ENCODE measurements around the gene GAB2. TPM values are rescaled to one million over a fixed set of nuclear protein-coding genes. Genes with fewer than 3 reads are reported as not detected.

The GAB2 gene
- polyA plus RNA-seq, 2 of the 4 experiments (the other 2 are of a cell fraction): 2.8 to 4.7 TPM

GRCh38 chr11:78402847-78403246 is 14.8 kb downstream of the GAB2 start:
- Histone ChIP-seq H3K4me2 (no peak overlapping the region), H3K4me3 (no peak overlapping the region), H3K4me1 (no peaks in the 10 kb centered on the region), H3K27ac (no peak overlapping the region), H3K9me3 (no peaks in the 10 kb centered on the region)
- no peak for DNase-seq (ENCODE audit: low read depth in 1 of 2, low spot score in 1 of 2)
- ATAC-seq: no peak
- no peak for FAIRE-seq
- POLR2A ChIA-PET: no interaction called here
- CTCF ChIA-PET: interaction anchor here (0.6 to 1.8 kb wide), 4 partner anchors 10 to 311 kb away, joined by 3 to 7 read pairs (median 6); no protein-coding TSS in a partner anchor
- 92% methylated on average over 3 of the region's 3 CpGs for WGBS (ENCODE audit: missing lambda C conversion rate)
- TF ChIP-seq KDM5A (IDR thresholded peaks at IDR 0.05) (no peak), ZFP36 (IDR thresholded peaks at IDR 0.05; ENCODE audit: borderline replicate concordance, partially characterized antibody) (no peak), MAZ (IDR thresholded peaks at IDR 0.05; ENCODE audit: borderline replicate concordance, low read depth, low read length) (no peak), EHMT2 (IDR thresholded peaks at IDR 0.05; ENCODE audit: low read depth) (no peak), BHLHE40 (IDR thresholded peaks at IDR 0.05; ENCODE audit: low read depth, low read length) (no peak), EP300 (IDR thresholded peaks at IDR 0.05) (no peak), MAX (IDR thresholded peaks at IDR 0.05) (no peak), CEBPB (IDR thresholded peaks at IDR 0.05) (no peak), JUNB (IDR thresholded peaks at IDR 0.05) (no peak), CTCF (IDR thresholded peaks at IDR 0.05) (no peak), REST (IDR thresholded peaks at IDR 0.05) (no peak), ZC3H11A (IDR thresholded peaks at IDR 0.05) (no peak), MAFK (IDR thresholded peaks at IDR 0.05; ENCODE audit: partially characterized antibody) (no peak)

GRCh38 chr11:78400702-78401101 is 16.9 kb downstream of the GAB2 start:
- CTCF ChIA-PET: interaction anchor here (0.6 to 0.7 kb wide), 3 partner anchors 121 to 812 kb away, joined by 3 to 4 read pairs (median 3); no protein-coding TSS in a partner anchor
- ATAC-seq: no peak
- no peaks in the 10 kb centered on the region for H3K9me3 ChIP-seq
- POLR2A ChIA-PET: no interaction called here
- H3K4me2 ChIP-seq: no peak overlapping the region
- no peak overlapping the region for H3K4me3 ChIP-seq
- 89% methylated on average over 3 of the region's 3 CpGs for WGBS (ENCODE audit: missing lambda C conversion rate)
- FAIRE-seq: no peak
- H3K4me1 ChIP-seq: no peaks in the 10 kb centered on the region
- no peak for DNase-seq (ENCODE audit: low read depth in 1 of 2, low spot score in 1 of 2)
- TF ChIP-seq REST (IDR thresholded peaks at IDR 0.05): no peak
- no peak for TF ChIP-seq E2F6 (IDR thresholded peaks at IDR 0.05; ENCODE audit: borderline replicate concordance, low read depth)
- TF ChIP-seq RARB (CRISPR knock-in tag; IDR thresholded peaks at IDR 0.05): no peak
- TF ChIP-seq EHMT2 (IDR thresholded peaks at IDR 0.05; ENCODE audit: low read depth): no peak
- TF ChIP-seq PHF8 (IDR thresholded peaks at IDR 0.05; ENCODE audit: borderline replicate concordance, low read depth): no peak
- no peak for TF ChIP-seq ELK1 (IDR thresholded peaks at IDR 0.05; ENCODE audit: low read depth, low read length)
- no peak for TF ChIP-seq POLR2AphosphoS2 (conservative IDR thresholded peaks at IDR 0.05; ENCODE audit: low read length)
- H3K27ac ChIP-seq: no peak overlapping the region
